ENCODE results near the gene ARHGEF28.

ARHGEF28 gene

DNA sequence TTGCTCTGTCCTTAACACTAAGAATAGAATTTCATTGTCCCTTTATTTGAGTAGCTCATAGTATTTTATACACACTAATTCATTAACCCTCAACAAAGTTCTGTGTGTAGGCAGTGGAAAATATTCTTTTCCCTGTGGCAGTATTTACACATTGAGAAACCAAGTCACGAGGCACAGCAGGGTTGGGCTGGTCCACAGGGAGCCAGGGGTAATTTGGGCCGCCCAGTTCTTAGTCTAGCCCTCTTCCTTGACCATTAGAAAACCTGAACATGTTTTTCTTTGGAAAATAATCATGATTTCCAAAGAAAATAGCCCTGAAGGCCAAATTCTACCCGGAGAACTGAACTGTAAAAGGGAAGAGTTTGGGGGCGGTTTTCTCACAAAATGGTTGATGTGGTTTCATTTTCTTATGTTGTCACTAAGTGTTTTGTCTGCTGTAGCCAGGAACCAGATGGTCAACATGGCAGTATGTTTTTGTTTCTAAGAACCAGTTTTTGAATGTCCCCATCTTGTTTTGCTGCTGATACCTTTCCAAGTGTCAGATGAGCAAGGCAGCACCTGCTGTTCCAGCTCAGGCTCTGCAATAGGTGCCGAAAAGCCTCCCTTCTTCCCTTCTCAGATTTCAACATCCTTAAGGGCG lies 29.6 kb downstream of the ARHGEF28 start:
- DNase-seq (ENCODE audit: low read depth in 3 of 3) = no peak

DNA sequence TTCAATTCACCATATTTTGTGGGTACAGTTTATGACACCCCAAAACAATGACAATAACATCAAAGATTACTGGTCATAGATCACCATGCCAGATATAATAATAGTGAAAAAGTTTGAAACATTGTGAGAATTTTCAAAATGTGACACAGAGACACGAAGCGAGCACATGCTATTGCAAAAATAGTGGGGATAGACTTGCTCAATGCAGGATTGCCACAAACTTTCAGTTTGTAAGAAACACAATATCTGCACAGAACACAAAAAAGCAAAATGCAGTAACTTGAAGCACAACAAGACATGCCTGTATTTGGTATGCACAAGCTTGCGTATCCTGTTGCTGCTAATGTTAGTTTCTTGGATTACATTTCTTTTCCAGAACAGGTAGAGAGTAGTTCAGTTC lies 35.8 kb downstream of the ARHGEF28 start:
- no peak for DNase-seq (ENCODE audit: low read depth in 3 of 3)

DNA sequence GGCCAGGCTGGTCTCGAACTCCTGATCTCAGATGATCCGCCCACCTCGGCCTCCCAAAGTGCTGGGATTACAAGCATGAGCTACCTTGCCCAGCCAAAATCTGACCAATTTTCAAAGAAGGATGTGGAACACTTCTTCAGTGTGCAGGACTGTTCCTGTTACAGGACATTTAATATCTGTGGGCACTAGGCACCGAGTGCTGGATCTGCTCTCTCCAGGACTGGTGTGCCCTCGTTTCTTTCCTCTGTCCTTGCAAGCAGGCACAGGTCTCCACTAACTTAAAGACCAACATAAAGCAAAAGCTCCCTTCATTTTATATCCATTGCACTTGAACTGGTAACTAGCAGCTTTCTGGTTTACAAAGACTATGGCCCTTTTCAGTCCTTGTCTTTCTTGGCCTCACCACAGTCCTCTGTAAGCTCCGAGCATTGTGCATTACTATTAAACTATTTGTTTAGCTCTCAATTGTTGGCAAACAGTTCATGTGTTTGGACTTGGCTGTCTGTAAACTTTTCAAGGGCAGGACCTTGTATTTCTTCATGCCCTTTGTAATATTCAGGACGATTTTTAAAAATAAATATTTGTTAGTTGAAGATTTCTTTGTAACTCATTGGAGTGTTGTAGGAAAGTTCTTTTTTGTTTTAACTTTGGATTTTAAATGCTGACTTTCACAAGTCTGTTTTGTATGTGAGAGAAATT lies 37.3 kb downstream of the ARHGEF28 start:
- DNase-seq (ENCODE audit: low read depth in 3 of 3) = no peak

DNA sequence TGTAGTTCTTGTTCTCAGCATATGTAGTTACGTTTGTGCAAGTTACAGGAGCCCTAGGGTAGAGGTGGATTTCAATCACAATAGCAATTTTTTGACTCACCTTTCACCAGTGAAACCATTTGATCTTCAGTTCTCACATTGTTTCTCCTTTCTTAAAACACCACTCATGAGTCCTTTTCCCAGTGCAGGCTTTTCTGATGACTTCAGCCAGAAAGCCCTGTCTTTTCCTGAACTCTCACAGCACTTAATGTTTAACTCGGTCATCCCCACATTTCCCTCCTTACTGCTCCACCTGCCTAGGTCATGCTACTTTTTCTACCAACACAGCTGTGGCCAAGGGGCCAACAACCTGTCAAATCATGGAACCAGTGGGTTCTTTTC lies 37.9 kb downstream of the ARHGEF28 start:
- DNase-seq (ENCODE audit: low read depth in 3 of 3) = no peak

DNA sequence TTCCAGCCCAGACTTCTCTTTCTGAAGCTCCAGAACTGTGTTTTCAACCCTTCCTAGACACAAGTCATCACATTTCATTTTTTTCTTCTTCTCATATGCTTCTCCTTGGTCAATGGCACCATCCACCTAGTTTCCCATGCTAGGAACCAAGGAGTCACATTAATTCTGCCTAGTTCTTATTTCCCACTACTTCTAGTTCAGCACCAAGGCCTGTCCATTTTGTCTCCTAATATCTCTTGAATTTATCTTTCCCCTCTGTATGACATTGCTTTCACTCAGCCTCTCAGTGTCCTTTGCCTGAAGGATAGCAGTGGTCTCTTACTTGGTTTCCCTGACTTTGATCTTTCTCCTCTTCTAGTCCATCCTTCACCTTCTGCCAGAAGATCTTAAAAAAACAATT lies 38.8 kb downstream of the ARHGEF28 start:
- no peak for DNase-seq (ENCODE audit: low read depth in 3 of 3)

DNA sequence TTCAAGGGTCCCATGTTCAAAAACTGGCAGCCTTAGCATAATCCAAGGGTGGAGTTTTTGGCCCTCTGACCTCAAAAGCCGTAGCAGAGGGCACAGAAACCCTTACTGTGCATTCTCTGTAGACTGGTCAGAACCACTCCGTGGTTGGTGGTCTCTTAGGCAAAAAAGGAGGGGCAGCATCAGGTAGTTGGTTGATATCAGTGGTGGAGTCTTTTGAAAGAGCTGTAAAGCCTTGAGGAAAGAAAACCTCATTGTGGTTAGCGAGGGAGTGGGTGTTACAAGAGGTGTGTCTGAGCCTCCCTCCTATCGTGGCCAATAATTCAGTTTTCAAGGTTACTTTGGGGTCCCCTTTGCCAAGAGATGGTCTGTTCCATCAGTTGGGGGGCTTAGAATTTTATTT lies 40.9 kb downstream of the ARHGEF28 start:
- DNase-seq (ENCODE audit: low read depth in 3 of 3) = no peak

DNA sequence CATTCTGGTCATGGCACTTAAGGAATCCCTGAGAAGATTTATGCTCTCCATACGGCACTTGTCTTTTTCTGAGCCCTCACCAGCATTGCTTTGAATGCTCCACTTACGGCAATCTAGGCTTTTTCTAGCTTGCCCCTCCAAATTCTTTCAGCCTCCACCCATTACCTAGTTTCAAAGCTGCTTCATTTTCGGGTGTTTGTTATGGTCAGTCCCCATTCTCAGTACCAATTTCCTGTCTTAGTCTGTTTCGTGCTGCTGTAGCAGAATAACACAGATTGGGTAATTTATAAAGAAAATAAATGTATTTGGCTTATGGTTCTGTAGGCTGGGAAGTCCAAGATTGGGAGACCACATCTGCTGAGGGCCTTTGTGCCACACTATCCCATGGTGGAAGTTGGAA lies 42.0 kb downstream of the ARHGEF28 start:
- no peak for DNase-seq (ENCODE audit: low read depth in 3 of 3)

DNA sequence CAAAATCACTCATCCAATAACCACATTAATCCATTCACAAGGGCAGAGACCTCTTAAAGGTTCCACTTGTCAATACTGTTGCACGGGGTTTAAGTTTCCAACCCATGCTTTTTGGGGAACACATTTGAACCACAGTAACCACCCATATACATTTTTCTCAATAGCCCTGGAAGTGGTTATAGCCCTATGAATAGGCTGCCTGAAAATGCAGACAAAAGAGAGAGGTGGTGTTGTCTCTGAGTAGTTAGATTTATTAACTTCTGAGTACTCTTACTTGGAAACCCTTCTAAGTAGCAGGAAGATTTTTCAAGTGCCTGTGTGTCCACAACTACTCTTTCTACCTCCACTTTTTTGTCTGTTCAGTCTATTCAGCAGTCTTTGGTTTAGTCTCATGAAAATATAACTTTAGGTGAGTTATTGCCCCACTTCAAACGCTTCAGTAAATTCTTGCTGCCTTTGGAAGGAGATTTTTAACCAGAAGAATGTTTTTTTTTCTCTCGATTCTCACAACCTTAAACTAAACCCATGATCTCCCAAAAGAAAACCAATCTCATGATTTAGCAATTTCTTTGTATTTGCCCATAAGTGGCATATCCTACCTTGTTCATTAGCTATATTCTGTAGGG lies 42.6 kb downstream of the ARHGEF28 start:
- DNase-seq (ENCODE audit: low read depth in 3 of 3) = no peak

DNA sequence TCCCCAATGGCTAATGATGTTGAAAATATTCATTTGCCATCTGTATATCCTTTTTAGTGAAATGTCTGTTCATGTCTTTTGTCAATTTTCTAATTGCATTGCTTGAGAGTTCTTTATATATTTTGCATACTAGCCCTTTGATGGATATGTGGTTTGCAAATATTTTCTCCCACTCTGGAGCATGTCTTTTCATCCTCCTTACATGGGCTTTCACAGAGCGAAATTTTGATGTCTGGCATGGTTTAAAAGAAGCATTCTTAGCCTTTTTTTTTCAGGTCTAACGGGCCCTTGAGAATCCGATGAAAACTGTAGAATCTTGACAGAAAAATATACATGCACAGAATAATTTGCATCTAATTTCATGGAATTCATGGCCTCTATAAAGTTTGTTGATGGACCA lies 44.7 kb downstream of the ARHGEF28 start:
- DNase-seq (ENCODE audit: low read depth in 3 of 3) = no peak

DNA sequence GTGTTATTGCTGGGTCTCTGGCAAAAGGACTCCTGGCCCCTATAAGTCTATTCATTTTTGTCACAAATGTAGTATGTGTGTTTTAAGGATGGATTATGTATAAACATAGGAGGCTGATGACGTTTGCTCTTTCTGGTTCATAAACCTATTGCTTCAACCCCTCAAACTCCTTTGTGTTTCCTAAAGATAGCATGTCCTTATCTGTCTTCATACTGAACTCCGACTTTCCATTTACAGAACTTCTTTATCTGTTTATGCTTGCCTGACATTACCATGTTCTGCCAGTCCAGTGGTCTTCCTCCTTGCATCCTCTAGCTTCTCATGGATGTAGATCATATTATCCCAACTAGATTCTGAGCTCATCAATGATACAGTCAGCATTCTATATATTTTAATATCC lies 46.1 kb downstream of the ARHGEF28 start:
- DNase-seq (ENCODE audit: low read depth in 3 of 3) = no peak

DNA sequence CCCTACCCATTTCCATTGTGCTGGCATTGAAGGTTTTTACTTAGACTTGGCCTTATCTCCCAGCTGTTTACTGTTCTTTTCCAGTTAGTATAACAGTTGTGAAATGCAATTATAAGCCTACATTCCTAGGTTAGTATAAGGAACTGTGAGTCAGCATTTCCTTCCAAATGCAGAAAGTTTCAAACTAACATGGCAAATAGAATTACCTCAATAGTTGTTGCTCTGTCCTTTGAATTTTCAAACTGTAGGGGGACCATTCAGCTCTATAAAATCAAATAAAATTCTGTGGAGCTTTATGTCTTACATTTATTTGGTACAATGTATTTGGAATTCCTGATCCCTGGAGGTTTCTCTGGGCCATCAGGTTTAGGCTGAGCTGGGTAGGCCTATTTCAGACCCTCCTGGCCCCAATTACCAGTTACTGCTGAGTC lies 47.2 kb downstream of the ARHGEF28 start:
- no peak for DNase-seq (ENCODE audit: low read depth in 3 of 3)

DNA sequence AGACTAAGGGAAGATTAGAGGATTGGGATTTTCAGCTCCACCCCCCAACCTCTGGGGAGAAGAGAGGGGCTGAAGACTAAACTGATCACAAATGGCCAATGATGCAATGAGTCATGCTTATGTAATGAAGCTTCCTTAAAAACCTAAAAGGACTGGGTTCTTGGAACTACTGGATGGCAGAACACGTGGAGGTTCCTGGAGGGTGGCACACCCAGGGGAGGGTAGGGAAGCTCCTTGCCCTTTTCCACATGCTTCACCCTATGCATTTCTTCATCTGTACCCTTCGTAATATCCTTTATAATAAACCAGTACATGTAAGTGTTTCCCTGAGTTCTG lies 48.6 kb downstream of the ARHGEF28 start:
- no peak for DNase-seq (ENCODE audit: low read depth in 3 of 3)

DNA sequence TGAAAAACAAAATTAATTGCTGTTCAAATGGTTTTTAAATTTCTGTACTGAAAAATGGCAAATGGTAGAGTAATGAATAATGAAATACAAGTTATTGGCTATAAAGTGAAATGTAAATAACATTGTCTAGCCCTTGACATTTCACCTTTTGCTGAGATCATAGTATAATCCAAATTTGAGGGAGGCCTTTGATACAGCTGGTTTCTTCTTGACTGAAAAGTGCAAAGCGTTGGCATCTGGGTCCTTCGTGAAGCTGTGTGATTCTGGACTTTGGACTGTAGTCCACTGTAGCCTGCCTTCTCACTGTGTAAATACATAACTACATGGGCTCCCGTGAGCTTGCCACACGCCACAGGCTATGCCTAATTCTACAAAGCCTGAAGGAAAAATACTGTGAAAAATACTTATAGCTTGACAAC lies 52.3 kb downstream of the ARHGEF28 start:
- no peak for DNase-seq (ENCODE audit: low read depth in 3 of 3)

DNA sequence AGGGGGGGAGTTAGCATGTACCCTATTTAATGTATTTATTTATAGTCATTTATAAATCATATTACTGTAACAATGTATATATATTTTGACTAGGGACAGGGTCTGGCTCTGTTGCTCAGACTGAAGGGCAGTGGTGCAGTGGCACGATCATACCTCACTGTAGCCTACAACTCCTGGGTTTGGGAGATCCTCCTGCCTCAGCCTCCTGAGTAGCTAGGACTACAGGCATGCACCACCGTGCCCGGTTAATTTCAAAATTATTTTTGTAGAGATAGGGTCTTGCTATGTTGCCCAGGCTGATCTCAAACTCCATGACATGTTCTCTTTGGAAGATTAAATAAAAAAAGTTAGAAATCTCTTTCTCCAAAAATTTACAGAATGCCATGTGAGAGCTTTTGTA lies 52.8 kb downstream of the ARHGEF28 start:
- DNase-seq (ENCODE audit: low read depth in 3 of 3) = no peak

DNA sequence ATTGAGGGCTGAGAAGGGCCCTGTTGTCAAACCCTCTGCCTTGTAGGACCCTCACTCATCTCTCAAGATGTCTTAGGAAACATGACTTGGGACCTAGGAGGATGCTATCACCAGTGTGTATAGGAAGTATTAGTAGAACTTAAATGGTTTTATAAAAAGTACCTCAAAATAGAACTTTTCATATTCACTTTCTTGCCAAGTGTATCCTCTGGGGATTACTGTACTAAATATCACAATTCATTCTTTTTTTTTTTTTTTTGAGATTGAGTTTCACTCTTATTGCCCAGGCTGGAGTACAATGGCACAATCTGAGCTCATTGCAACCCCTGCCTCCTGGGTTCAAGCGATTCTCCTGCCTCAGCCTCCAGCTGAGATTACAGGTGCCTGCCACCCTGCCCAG lies 56.2 kb downstream of the ARHGEF28 start:
- DNase-seq (ENCODE audit: low read depth in 3 of 3) = no peak

DNA sequence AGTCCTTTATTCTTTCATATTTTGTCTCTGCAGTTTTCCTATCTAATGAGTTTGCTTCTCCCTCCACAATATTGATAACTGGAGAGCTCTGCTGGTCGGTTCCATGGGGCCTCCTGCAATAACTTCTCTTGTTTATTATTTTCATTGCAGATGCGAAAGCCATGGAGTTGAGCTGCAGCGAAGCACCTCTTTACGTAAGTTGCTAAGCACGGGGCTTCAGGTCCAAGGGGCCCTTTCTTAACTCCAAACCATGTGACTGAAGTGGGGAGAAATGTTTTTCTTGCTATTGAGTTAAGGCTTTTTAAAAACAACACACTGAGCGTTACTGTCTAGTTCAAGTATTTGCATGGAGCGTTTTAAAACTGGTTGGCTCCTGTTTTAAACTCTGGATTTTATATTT lies 58.7 kb downstream of the ARHGEF28 start:
- no peak for DNase-seq (ENCODE audit: low read depth in 3 of 3)

DNA sequence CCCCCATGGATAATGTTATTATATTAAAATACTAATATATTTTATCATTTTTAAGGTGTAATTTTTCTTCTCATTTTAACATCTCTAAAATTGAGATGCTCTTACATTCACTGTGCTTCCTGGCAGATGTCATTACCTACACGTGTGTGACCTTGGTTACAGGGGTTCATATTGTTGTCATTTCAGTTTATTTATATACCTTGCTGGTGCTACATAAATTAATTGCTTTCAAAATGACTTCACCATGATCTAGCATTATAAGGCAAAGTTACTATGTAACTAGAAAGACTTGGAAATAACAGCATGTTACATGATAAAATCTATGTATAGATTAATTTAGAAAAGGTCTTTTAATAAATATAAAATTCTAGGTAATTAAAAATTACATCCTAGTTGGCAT lies 60.9 kb downstream of the ARHGEF28 start:
- no peak for DNase-seq (ENCODE audit: low read depth in 3 of 3)

DNA sequence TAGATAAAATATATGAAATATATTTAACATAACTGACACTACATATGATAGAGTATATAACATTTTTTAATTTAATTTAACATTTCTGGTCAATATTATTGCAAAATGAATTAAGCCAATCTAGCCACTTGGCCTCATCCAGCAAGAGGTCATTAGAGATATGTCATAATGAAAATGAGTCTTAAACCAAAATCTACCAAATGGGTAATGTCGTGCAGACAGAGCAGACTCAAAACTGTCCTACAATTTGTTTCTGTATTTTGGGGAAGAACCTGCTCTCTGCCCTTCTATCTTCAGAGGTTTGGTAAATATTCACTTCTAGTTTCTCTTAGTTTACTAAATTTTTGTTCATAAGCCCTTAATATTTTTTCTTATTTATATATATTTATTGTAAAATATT lies 61.4 kb downstream of the ARHGEF28 start:
- no peak for DNase-seq (ENCODE audit: low read depth in 3 of 3)

DNA sequence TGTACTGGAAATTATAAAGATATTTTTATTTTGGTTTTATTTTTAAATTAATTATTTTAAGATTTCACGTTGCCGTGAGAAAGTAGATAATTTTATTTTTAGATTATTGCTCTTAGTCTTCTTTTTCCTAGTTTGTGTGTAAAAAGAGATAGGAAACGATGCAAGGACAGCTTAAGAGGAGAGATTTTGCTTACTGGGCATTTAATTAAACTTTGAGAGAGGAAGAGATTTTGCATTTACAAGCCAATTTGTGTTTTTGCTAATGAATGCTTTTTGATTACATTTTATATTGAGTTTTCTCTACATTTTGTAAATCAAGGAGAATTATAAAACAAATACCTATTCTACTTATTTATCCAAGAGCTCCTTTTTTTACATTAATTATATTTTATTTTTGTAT lies 64.0 kb downstream of the ARHGEF28 start:
- no peak for DNase-seq (ENCODE audit: low read depth in 3 of 3)

DNA sequence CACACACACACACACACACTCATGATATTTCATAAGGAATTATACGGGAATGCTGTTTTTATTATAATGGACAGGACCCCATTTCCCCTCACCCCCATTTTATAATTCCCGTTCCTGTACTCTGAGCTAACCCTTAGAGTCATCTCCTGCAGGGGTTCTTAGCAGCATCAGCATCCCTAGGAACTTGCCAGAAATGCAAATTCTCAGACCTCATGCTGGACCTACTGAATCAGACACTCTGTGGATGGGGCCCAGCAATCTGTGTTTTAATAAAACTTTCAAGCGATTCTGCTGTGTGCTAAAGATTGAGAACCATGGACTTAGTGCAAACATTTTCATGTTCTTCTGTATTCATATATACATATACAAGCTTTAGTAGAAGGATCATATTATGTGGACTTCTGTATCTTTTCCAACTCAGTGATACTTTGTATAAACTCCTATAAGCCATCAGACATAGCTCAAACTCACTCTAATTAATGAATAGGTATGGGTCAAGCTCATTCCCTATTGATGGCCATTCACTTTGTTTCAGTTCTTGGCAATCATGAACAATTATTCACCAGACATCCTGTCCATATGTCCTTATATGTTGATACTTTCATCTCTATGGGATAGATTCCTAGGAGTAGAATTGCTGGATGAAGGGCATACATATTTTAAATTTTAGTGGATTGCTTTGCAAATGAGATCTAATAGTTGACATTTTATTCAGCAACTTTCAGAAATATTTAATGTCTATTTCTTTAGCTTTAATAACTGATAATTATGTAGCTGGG lies 65.5 kb downstream of the ARHGEF28 start:
- DNase-seq (ENCODE audit: low read depth in 3 of 3) = no peak

DNA sequence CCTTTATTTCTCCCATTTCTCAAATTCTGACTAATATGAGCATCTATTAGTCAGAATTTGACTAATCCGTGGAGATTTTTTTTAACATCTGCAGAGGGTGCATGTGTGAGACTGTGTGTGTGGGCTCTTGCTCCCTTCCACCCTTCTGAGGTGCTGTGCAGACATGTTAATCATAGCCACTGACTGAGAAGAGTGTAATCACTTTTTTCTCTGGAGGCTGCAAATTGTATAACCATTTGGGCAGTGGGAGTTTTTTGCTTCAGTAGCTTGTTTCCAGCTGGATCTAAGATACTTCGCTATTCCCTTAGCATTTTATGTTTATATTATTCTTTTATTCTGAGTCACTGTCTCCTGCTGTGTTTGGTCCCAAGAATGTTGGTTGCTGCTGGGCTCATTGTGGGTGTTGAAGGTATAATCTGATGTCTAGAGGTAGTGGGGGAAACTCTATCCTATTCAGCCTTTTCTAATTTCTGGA lies 66.2 kb downstream of the ARHGEF28 start:
- DNase-seq (ENCODE audit: low read depth in 3 of 3) = no peak

DNA sequence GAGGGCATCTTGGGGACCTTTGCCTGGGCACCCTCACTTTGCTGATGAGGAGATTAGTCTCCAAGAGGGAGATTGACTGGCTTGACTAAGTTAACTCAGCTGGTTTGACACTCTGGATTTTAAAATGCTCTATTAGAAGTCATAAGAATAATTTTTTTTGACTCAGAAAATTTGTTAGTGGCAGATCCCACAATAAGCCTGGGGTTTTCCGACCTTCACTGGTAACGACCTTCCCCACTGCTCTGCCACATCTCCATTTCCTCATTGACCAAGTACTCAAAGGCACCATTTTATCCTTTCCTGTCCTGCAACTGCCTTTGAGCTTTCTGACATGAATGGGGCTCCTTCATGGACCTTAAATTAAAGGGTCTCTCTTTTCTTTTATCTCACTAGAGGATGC lies 67.0 kb downstream of the ARHGEF28 start:
- no peak for DNase-seq (ENCODE audit: low read depth in 3 of 3)

All from stimulated activated CD4-positive, alpha-beta T cell treated with anti-CD3 and anti-CD28 coated beads, TNF-alpha, amount 100 ng/mL, for 24 hours (primary cell).